GM19467 (cell line): ENCODE measurements around the gene TTLL12.

Experiments
- ATAC-seq: cut with Tn5 transposase; IDR thresholded peaks from one replicate; pipeline ENCODE4 v1.9.1; 2021; ENCODE audit warnings: mild to moderate bottlenecking, moderate library complexity; ENCODE audit not compliant: unreplicated experiment

The TTLL12 gene

DNA sequence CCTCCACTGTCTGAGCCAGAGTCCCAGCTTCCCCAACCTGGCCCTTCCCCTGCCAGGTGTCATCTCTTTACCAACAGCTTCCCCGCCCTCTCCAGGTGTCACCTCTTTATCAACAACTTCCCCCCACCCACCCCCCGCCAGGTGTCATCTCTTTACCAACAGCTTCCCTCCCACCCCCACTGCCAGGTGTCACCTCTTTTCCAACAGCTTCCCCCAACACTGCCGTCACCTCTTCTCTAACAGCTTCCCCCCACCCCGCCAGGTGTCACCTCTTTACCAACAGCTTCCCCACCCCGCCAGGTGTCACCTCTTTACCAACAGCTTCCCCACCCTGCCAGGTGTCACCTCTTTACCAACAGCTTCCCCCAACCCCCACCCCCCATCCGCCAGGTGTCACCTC lies 29.8 kb upstream of the TTLL12 start:
- no peak for ATAC-seq

DNA sequence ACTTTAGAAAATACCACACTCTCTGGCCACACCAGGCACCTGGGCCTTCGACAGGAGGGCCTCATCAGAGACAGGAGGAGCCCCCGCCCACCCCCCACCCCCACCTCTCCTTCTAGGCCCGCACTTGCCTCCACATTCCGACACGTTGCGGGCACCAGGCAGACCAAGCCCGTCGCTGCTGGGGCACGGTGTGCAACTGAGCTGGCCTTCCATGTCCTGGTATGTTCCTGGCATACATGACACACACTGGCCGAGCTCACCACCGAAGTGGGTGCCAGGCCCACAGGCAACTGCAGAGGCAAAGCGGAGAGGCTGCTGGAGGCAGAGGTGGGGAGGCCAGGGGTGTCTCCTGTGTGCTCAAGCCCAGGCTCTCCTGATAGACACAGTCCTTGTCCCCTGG lies 27.0 kb upstream of the TTLL12 start:
- ATAC-seq = no peak

DNA sequence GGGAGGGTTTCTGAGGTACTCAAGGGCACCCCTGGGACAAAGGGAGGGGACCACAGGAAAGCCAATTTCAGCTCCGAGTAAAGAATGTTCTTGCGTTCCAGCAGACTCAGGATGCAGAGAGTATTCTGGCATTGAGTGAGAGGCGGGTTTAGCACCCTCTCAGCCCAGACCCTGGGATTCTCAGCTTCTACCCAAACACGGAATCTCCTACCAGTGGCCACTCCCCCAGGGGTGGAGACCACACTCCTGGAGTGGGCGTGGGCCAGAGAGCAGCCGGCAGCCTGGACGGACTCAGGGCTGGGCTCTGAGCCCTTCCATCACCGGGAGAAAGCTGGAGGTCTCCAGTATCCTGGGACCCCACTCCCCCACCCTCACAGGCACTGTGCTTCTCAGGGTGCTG lies 26.1 kb upstream of the TTLL12 start:
- no peak for ATAC-seq

DNA sequence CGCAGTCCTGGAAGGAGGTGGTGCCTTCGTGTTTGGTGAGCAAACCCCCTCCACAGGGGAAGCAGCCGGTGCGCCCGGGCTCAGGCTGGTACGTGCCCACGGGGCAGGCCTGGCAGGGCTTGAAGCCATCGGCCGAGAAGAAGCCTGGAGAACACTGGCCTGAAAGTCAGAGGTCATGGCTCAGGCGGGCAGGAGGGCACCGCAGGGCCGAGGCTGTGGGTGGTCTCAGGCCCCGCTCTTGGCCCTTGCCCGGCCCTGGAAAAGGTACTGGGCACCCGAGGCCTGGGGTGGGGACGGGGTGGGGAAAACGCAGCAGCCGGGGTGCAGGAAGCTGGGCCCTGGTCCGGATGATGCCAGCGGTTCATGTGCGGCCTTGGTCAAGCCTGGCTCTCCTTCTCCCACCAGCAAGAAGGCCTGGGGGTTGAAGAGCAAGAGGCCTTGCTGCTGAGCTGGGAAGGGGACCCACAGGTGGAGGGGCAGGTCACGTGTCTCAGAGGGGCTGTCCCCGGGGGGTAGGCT lies 25.6 kb upstream of the TTLL12 start:
- no peak for ATAC-seq

DNA sequence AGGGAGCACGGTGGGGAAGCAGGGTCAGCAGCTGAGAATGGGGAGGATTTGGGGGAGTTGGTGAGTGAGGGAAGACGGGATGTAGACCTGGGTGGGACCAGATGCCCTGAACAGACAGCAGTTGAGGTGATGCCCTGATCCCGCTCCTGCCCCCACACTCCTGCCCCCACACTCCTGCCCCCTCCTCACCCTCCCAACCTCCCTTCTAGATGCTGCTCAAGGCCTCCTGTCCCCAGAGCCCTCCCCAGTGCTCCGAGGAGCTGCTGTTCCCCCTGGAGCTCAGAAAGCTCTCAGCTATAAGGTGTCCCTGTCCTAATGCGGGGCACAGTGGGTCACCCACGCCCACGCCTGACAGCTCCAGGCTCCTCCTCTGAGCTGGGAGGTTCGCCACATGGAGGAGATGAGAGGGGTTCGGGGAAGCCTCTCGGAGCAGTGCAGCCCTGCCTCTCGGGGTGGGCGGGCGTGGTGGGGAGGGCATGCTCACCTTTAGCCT lies 25.1 kb upstream of the TTLL12 start:
- ATAC-seq = no peak

DNA sequence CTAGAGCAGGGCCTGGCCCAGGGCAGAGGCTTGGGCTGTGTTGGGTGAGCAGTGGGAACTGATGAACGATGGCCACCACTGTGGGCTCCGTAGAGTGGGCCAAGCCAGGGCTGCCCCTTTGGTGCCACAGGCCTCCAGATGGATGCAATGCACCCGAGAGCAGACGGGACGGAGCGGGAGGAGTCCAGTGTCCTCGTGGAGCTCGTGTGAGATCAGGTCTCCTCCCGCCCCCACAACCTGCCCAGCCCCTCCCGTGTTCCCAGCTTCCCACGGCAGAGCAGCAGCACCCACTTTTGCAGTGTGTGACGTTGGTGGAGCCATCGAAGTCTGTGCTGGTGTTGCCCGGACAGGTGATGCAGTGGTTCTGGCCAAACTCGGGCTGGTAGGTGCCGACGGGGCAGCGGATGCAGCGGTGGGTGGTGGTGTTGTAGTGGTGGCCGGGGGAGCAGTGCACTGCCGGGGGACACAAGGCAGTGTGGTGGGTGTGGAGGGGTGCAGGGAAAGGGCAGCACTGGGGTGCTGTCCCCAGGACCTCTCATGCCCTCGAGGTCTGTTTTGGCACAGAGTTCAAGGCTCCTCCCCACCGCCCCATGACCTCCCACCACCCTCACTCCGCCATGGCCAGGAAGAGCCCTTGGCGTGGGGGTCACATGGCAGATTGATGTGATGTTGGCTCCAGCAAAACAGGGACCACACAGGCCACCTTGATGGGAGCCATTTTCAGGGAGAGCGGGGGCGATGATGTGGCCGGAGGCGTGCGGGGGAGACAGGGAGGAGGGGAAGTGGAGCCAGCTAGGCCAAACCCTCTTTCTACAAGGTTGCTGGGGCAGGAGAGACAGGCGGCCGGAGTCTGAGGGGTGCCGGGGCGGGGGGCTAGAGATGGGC lies 23.9 kb upstream of the TTLL12 start:
- ATAC-seq = no peak

DNA sequence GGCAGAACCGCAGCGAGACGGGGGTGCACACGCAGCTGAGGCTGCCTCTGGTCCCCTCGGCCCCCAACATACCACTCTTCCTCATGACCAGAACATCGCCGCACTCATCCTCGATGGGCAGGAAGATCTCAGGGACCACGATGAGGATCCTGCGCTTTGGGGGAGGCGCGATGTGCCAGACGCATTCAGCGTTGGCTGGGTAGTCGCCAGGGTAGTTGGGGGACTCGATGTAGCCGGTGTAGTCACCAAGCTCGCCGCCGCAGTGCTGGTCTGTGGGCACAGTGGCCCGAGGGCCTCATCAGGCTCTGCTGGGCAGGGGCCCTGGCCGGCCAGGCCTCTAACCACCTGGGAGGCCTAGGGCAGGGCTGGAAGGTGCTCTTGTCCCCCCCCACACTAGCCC lies 23.0 kb upstream of the TTLL12 start:
- ATAC-seq = no peak

DNA sequence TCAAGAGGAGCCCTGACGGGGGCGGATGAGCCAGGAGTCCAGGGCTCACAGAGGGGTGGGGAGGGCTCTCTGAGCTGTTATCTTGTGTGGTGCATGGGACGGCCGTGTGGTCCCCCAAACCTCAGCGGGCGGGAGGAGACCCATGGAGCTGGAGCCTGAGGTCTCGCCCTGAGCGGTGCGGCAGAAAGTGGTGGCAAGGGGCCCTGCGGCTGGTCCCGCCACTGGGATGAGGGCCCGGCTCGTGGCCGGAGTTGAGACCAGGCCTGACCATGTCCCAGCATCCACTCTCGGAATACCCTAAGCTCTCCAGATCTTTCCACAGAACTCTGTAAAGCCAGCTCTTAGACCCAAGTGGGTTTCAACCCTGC lies 22.6 kb upstream of the TTLL12 start:
- no peak for ATAC-seq

DNA sequence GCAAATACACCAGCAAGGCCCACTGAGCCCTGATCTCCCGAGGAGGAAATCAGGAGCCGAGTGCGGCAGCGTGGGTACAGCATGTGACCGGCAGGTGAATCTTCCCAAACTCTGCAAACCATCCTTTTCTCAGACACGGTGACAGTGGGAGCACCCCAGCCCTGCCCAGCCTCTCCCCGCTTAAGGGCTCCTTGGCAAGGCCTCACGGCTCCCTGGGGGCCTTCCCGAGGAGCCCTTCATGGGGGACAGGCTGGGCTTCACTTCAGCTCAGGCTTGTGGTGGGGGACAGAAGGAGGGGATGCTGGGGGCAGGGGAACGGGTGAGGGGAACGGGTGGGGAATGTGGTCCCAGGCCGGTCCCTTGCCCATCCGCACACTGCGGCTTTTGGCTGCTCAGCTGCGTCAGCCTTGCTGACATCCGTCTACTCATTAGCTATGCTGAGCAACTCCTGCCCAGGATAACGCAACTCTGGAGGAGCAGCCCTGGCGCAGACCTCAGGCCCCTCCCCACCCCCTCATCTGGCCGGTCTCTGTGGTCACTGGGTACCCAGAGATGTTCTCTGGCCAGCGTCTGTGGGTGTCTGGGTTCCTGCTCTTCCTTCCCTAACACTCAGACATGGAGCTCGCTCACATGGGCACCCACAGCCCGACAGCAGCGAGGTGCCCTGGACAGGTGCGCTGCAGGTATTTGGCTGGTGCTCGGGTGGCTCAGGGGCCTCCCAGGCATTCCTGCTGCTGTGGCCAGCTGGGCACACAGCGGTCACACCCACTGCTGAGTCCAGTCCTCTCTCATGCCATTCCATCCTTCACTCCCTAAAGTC lies 22.0 kb upstream of the TTLL12 start:
- ATAC-seq = no peak

DNA sequence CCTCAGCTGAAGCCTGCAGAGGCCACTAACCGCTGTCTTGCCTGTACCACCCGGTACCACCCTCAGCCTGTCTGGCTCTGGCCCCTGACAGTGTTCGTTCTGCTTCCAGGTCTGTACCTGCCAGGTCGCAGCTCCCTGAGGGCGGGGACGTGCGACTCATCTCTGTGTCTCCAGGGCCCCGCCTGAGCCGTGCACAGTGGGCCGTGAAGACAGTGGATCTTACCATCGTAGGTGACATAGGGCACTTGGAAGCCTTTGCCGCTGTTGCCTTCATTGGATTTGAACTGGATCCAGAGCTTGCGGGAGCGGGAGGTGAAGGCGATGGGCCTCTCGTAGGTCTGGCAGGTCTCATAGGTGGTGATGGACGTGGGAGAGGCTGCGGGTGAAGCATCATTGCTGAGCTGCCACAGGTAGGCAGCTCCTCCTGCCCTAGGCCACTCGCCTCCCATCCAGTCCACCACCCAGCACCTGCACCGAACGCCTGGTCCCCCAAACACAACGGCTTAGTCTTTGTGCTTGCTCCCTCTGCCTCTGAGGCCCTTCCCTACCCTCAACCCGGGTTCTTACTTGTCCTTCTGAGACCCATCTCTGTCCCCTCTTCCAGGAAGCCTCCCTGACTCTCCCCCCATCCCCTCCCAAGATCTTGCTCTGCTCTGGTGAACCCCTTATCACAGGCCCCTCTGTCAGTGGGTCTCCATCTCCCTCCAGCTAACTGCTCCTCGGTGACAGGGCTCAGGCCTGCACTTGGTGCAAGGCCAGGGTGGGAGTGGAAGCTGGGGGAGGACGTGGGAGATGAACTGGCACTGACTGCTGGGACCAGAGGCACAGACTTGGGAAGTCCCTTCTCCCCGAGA lies 21.1 kb upstream of the TTLL12 start:
- ATAC-seq = no peak

DNA sequence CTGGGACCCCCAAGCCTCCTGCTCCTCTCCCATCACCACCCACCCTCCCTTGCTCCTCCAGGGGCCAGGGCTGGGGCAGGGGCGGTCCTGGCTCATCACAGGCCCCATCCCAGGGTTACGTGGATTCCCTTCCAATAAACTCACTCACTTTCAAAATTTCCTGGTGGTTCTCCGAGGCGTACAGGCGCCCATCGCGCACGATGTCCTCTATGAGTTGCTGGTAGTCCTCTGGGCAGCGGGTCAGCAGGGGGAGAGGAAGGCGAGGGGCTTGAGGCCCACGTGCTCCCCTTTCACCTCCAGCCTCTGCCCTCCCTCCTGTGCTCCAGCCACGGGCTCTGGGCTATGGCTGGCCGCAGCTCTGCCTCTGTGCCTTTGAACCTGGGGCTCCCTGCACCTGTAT lies 20.5 kb upstream of the TTLL12 start:
- ATAC-seq = no peak

DNA sequence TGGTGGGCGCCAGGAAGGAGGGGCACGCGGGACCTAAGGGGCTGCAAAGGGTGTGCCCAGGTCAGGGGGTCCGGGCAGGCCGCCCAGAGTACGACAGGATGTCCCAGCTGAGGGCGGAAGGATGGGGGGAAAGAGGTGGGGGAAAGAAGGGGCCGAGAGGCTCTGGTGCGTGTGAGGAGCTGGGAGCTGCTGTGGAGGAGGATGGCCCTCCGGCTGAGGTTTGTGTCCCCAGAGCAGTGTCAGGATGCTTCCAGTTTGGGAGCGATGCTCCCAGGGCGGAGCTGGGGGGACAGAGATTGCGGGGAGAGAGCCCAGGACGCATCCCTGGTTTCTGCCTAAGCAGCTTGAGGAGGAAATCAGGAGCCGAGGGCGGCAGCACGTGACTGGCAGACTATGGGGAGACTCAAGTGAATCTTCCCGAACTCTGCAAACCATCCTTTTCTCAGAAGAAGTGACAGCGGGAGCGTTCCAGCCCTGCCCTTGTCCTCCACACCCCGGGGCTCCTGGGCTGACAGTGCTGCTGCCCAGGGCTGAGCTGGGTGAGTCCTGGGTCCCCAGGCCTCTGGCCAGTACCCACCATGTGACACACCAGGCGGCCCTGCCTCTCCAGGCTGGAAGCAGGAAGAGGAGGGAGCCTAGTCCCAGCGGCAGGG lies 19.7 kb upstream of the TTLL12 start:
- ATAC-seq = no peak

DNA sequence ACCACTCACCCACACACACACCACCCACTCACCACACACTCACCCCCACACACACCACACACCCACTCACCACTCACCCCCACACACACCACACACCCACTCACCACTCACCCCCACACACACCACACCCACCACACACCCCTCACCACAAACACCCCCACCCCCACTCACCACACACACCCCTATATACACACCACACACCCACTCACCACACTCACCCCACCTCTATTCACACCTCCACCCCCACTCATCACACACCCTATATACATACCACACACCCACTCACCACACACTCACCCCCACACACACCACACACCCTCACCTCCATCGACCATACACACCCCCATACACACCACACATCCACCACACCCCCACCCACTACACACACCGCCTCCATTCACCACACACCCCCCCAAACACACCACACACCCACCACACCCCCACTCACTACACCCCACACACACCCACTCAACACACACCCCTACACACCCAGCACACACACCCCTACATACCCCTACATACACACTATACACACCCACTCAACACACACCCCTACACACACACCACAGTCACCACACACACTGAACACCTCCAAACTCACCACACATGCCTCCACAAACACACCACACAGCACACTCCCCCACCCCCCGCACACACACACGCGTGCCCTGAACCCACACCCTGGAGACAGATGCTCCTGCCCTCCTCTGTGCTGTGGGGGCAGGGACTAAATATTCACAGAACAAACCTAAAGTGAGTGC lies 19.0 kb upstream of the TTLL12 start:
- ATAC-seq = no peak

DNA sequence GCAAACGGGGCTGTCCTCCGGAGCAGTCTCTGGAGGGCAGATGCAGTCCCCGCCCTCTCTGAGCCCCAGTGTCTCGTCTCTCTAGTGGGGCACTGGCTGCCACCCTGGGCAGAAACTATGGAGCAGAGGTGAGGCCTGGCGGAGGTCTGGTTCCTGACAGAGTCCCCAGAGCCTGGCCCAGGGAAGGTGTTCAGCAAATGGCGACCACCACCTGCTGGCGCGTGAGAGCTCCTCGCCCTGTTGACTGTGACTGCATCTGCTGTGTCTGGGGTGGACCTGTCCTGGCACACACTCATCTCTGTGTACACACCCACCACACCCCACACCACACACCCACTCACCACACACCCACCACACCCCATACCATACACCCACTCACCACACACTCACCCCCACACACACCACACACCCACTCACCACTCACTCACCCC lies 18.3 kb upstream of the TTLL12 start:
- ATAC-seq = no peak

DNA sequence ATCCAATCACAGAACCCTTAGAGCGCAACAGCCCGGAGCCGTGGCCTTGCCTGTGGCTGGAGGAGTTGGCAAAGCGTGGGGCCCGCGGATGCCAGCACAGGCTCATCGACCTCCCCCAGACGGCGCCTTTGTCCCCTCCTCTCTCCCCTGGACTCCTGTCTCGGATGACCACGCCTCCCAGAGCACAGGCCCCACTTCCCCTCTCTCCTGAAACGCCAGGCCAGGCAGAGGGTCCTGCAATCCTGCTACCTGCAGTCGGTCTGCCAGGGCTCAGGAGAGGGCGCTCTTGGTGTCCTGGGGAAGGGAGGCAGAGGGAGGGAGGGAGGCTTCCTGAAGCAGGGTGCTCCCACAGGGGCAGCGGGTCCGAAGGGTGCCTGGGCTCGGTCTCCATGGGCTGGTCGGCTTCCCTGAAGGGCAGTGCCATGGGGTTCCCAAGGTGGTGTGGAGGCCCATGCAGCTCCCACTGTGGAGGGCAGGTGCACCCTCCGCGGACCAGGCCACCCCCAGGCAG lies 16.6 kb upstream of the TTLL12 start:
- no peak for ATAC-seq

DNA sequence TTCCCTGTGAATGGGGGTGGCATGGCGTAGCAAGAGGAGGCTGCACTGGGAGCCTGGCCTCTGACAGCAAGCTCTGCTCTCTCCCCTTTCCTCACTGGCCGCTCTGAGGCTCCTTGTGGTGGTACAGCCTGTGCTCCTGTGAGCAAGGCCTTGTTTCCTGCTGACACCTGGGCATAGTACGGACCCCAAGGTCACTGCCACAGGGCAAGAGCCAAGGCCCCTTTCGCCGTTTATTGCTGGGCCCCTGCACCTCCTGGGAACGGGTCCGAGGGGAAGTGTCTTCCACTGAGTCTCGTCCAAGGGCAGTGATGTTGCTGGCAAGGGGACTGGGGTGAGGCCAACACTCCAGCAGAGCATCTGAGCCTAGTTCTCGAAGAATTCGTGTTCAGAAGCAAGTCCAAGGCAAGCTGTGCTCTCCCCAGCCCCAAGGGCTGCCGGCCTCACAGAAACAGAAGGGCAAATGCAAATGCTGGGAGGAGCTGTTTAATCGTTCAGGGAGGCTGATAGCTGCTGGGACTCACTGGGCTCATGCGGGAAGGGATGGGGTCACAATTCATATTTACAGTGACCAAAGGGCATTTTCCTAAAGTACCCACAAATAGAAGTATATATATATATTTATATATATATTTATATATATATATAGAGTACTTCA lies 15.9 kb upstream of the TTLL12 start:
- no peak for ATAC-seq

DNA sequence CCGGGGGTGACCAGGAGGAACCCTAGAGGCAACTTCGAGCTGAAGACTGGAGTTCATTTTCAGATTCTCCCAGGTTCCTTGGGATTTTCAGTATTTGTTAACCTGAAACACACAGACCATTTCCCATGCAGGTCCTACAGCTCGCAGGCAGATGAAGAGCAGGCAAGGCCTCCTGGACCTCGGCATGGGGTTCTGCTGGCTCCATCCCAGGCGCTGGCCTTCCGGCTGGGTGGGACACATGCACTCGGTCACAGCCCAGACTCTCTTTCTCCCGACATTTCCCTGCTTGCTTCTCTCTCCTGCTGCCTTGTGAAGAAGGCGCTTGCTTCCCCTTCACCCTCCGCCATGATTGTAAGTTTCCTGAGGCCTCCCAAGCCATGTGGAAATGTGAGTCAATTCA lies 15.4 kb upstream of the TTLL12 start:
- ATAC-seq = no peak

DNA sequence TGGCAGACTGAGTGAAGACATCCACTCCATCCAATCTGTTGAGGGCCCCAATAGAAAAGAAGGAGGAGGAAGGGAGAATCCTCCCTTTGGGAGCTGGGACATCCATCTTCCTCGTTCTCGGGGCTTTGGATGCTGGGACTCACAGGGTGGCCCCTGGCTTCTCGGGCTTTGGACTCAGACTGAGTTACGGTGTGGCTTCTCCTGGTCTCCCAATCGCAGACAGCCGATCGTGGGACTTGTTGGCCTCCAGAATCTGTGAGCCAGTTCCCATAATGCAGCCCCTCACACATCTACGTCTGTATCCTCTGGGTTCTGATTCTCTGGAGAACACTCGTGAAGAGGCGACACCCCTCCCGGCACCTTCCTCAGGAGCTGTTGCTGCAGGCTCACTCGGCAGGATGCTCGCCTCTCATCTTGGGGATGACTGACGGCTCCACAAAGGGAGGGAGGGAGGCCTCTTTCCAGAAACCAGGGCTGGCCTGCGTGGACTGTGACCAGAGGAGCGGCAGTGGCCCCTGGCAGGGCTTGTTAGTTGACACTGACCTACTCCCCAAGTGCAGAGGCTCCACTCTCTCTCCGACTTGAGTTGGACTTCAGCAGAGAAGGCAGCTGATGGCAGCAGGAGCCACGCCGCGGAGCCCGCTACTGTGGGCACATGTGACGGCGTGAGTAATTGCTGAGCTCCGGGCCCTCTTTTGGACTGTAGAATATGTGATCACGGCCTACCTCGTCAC lies 14.7 kb upstream of the TTLL12 start:
- ATAC-seq = no peak
